Measurements from ENCODE around the gene SNX25. TPM values are rescaled to one million over a fixed set of nuclear protein-coding genes. Genes with fewer than 3 reads are reported as not detected.
A peak's percentile ranks its signal among the peaks of the same experiment; 100 is the strongest.

Gene SNX25
- total and polyA plus RNA-seq, 2 donors (not counting 1 experiment from before 2014, with no cell fraction given): 11.1 to 32.9 TPM

GRCh38 chr4:185242749-185243533 lies 33.5 kb downstream of the SNX25 start:
- H3K9me3 ChIP-seq (ENCODE audit: control insufficient read depth, insufficient read depth, low read depth, low read length): no peaks in the 10 kb centered on the region
- H2AFZ ChIP-seq (ENCODE audit: low read length): no peak overlapping the region
- no peaks in the 10 kb centered on the region for H4K20me1 ChIP-seq (ENCODE audit: control insufficient read depth, extremely low read depth, insufficient read depth, low read length)
- DNase-seq (ENCODE audit: low read depth in 2 of 2): peak; percentile 29 to 31
- H3K27me3 ChIP-seq (ENCODE audit: control insufficient read depth, insufficient read depth, low read length): no peaks in the 10 kb centered on the region
- no peak overlapping the region for H3K9ac ChIP-seq (ENCODE audit: insufficient read depth, low read length)
- no peaks in the 10 kb centered on the region for H3K36me3 ChIP-seq (ENCODE audit: control insufficient read depth, insufficient read depth, low read length)
- no peak for TF ChIP-seq EZH2 (IDR thresholded peaks at IDR 0.05; ENCODE audit: low read length, missing control alignments)
- TF ChIP-seq CTCF (conservative IDR thresholded peaks at IDR 0.05 in 1 of 2, IDR thresholded peaks at IDR 0.05 in 1 of 2; ENCODE audit: low read depth in 1 of 2, low read length in 2 of 2): no peak
- no peak overlapping the region for H3K4me2 ChIP-seq (ENCODE audit: extremely low read depth, insufficient read depth, low read length)
- H3K27ac ChIP-seq (ENCODE audit: insufficient read depth, low read length): no peak overlapping the region
- peaks cover 2% of the 10 kb centered on the region for H3K79me2 ChIP-seq (ENCODE audit: control insufficient read depth, insufficient read depth, low read length)
- H3K4me1 ChIP-seq (ENCODE audit: control insufficient read depth, extremely low read depth, insufficient read depth, low read length): peaks cover 8% of the 10 kb centered on the region
- no peak overlapping the region for H3K4me3 ChIP-seq (replicated peaks in 1 of 4; ENCODE audit: control extremely low read depth in 1 of 4, insufficient read depth in 1 of 4, low read depth in 3 of 4, low read length in 4 of 4)

DNA sequence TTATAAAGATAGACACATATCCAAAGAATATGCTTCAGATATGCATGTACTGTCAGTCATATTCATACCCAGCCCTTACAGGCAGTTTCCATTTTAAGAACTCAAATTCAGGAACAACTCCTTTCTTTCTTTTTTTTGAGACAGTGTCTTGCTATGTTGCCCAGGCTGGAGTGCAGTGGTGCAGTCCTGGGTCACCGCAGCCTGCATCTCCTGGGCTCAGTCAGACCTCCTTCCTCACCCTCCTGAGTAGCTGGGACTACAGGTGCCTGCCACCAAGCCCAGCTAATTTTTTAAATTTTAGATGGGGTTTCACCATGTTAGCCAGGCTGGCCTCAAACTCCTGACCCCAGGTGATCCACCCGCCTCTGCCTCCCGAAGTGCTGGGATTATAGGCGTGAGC lies 34.5 kb downstream of the SNX25 start:
- Histone ChIP-seq H3K4me2 (ENCODE audit: extremely low read depth, insufficient read depth, low read length) (no peak overlapping the region), H3K79me2 (ENCODE audit: control insufficient read depth, insufficient read depth, low read length) (peaks cover under 1% of the 10 kb centered on the region), H3K27ac (ENCODE audit: insufficient read depth, low read length) (no peak overlapping the region), H3K9me3 (ENCODE audit: control insufficient read depth, insufficient read depth, low read depth, low read length) (no peaks in the 10 kb centered on the region), H2AFZ (ENCODE audit: low read length) (no peak overlapping the region), H4K20me1 (ENCODE audit: control insufficient read depth, extremely low read depth, insufficient read depth, low read length) (no peaks in the 10 kb centered on the region), H3K4me1 (ENCODE audit: control insufficient read depth, extremely low read depth, insufficient read depth, low read length) (peaks cover under 1% of the 10 kb centered on the region), H3K27me3 (ENCODE audit: control insufficient read depth, insufficient read depth, low read length) (no peaks in the 10 kb centered on the region), H3K4me3 (replicated peaks in 1 of 4; ENCODE audit: control extremely low read depth in 1 of 4, insufficient read depth in 1 of 4, low read depth in 3 of 4, low read length in 4 of 4) (no peak overlapping the region), H3K36me3 (ENCODE audit: control insufficient read depth, insufficient read depth, low read length) (no peaks in the 10 kb centered on the region), H3K9ac (ENCODE audit: insufficient read depth, low read length) (no peak overlapping the region)
- DNase-seq (ENCODE audit: low read depth in 2 of 2): no peak
- no peak for TF ChIP-seq CTCF (conservative IDR thresholded peaks at IDR 0.05 in 1 of 2, IDR thresholded peaks at IDR 0.05 in 1 of 2; ENCODE audit: low read depth in 1 of 2, low read length in 2 of 2)
- TF ChIP-seq EZH2 (IDR thresholded peaks at IDR 0.05; ENCODE audit: low read length, missing control alignments): no peak

DNA sequence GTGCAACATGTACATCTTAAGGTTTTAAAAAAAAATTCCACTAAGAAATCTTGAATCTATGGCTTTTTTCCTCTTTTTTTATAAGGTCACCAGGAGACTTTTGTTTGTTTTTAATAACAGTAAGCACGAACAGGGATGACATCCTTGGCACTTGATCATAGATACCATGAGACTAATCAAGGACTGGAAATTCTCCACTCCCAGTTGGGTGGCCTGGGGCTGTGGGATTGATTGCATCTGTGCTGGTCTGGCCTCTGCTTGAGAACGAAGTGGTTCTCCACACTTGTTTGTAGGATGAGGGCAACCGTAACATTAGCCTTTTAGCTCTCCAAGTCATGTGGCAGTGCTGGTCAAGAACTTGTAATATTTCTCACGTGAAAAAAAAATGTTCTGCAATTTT lies 35.4 kb downstream of the SNX25 start:
- no peaks in the 10 kb centered on the region for H3K36me3 ChIP-seq (ENCODE audit: control insufficient read depth, insufficient read depth, low read length)
- H4K20me1 ChIP-seq (ENCODE audit: control insufficient read depth, extremely low read depth, insufficient read depth, low read length): no peaks in the 10 kb centered on the region
- no peak for DNase-seq (ENCODE audit: low read depth in 2 of 2)
- no peaks in the 10 kb centered on the region for H3K27me3 ChIP-seq (ENCODE audit: control insufficient read depth, insufficient read depth, low read length)
- no peak overlapping the region for H3K9ac ChIP-seq (ENCODE audit: insufficient read depth, low read length)
- no peak overlapping the region for H3K27ac ChIP-seq (ENCODE audit: insufficient read depth, low read length)
- no peaks in the 10 kb centered on the region for H3K4me1 ChIP-seq (ENCODE audit: control insufficient read depth, extremely low read depth, insufficient read depth, low read length)
- no peak overlapping the region for H3K4me2 ChIP-seq (ENCODE audit: extremely low read depth, insufficient read depth, low read length)
- TF ChIP-seq EZH2 (IDR thresholded peaks at IDR 0.05; ENCODE audit: low read length, missing control alignments): no peak
- no peak for TF ChIP-seq CTCF (conservative IDR thresholded peaks at IDR 0.05 in 1 of 2, IDR thresholded peaks at IDR 0.05 in 1 of 2; ENCODE audit: low read depth in 1 of 2, low read length in 2 of 2)
- H3K79me2 ChIP-seq (ENCODE audit: control insufficient read depth, insufficient read depth, low read length): no peaks in the 10 kb centered on the region
- H2AFZ ChIP-seq (ENCODE audit: low read length): no peak overlapping the region
- H3K4me3 ChIP-seq (replicated peaks in 1 of 4; ENCODE audit: control extremely low read depth in 1 of 4, insufficient read depth in 1 of 4, low read depth in 3 of 4, low read length in 4 of 4): no peak overlapping the region
- H3K9me3 ChIP-seq (ENCODE audit: control insufficient read depth, insufficient read depth, low read depth, low read length): no peaks in the 10 kb centered on the region
